ENCODE data around the gene PTPRN2. TPM values are rescaled to one million over a fixed set of nuclear protein-coding genes. Genes with fewer than 3 reads are reported as not detected.

PTPRN2 gene
- total and polyA plus RNA-seq, 2 donors (not counting 3 experiments of a cell fraction or from before 2014, with no cell fraction given): 0.62 to 0.88 TPM

GRCh38 chr7:158123753-158124152 is 463.9 kb downstream of the PTPRN2 start:
- H3K9ac ChIP-seq (replicated peaks; ENCODE audit: extremely low read depth, insufficient read depth, low read length): no peak overlapping the region
- H2AFZ ChIP-seq (ENCODE audit: low read depth, low read length): no peak overlapping the region
- no peaks in the 10 kb centered on the region for H3K9me1 ChIP-seq (replicated peaks; ENCODE audit: control insufficient read depth, extremely low read depth, insufficient read depth, low read length)
- no peak overlapping the region for H3K4me3 ChIP-seq (replicated peaks in 1 of 3; ENCODE audit: insufficient read depth in 1 of 3, low read depth in 1 of 3, low read length in 3 of 3)
- ChIA-PET POLR2A (no interaction called here), CTCF (no interaction called here)
- dilution Hi-C loops (cut with MboI; ENCODE audit: extremely low pct_ligation_motif_present, low sequenced_read_pairs) (no loop called here), intact Hi-C loops (cut with micrococcal nuclease) (no loop called here)
- no peaks in the 10 kb centered on the region for H3K79me2 ChIP-seq (ENCODE audit: control insufficient read depth, insufficient read depth, low read length)
- H3K27ac ChIP-seq (ENCODE audit: insufficient read depth, low read depth, low read length): no peak overlapping the region
- no peaks in the 10 kb centered on the region for H3K4me1 ChIP-seq (ENCODE audit: control insufficient read depth, extremely low read depth, insufficient read depth, low read length)
- FAIRE-seq: no peak
- BruUV-seq (replicated peaks): no TSS peak
- H3K36me3 ChIP-seq (ENCODE audit: control insufficient read depth in 2 of 2, extremely low read depth in 1 of 2, insufficient read depth in 2 of 2, low read length in 2 of 2): no peaks in the 10 kb centered on the region
- no peak for TF ChIP-seq GATA2 (IDR thresholded peaks at IDR 0.05; ENCODE audit: insufficient read depth, insufficient read length, low read depth, low read length)
- TF ChIP-seq MAX (IDR thresholded peaks at IDR 0.05; ENCODE audit: insufficient read depth, insufficient read length): no peak
- no peak for TF ChIP-seq JUN (IDR thresholded peaks at IDR 0.05; ENCODE audit: borderline replicate concordance, insufficient read depth, insufficient read length, low read depth)
- no peak for TF ChIP-seq MYC (IDR thresholded peaks at IDR 0.05; ENCODE audit: low read depth, low read length)
- TF ChIP-seq CTCF (IDR thresholded peaks at IDR 0.05; ENCODE audit: extremely low read depth in 1 of 2, insufficient read depth in 1 of 2, low read depth in 1 of 2, low read length in 2 of 2): no peak
- no peak for TF ChIP-seq FOS (IDR thresholded peaks at IDR 0.05; ENCODE audit: borderline replicate concordance, insufficient read depth, low read length)
- no peak for TF ChIP-seq POLR2A (IDR thresholded peaks at IDR 0.05; ENCODE audit: low read depth, low read length)
- no peak for TF ChIP-seq EZH2 (IDR thresholded peaks at IDR 0.05; ENCODE audit: borderline replicate concordance, low read depth, low read length, severe bottlenecking)
- no peak for TF ChIP-seq POLR2AphosphoS5 (IDR thresholded peaks at IDR 0.05; ENCODE audit: insufficient read depth, low read depth, low read length)
- no peaks in the 10 kb centered on the region for H3K27me3 ChIP-seq (ENCODE audit: control insufficient read depth in 2 of 2, insufficient read depth in 2 of 2, low read length in 2 of 2)
- H4K20me1 ChIP-seq (replicated peaks; ENCODE audit: control insufficient read depth, extremely low read depth, insufficient read depth, low read length): no peaks in the 10 kb centered on the region
- peaks cover 2% of the 10 kb centered on the region for H3K9me3 ChIP-seq (replicated peaks; ENCODE audit: control insufficient read depth, insufficient read depth, low read length)
- no peak for DNase-seq (ENCODE audit: low read depth, low spot score)
- no peak overlapping the region for H3K4me2 ChIP-seq (ENCODE audit: insufficient read depth, low read length)

All from endothelial cell of umbilical vein (primary cell).